GM23338 (cell line): ENCODE measurements around the gene PELI3.

ENCODE experiments used
- CTCF ChIP-seq, 2 experiments: fragments of 200-600 bp in 1 of 2; sonication (generic) in 1 of 2; conservative IDR thresholded peaks; 2 replicates each; pipeline versions ENCODE4 v1.5.1 to v1.6.1; 2016 to 2017; ENCODE audit warnings: antibody characterized with exemption in 2 of 2, low read depth in 2 of 2, mild to moderate bottlenecking in 2 of 2, moderate library complexity in 1 of 2
- EZH2 ChIP-seq: fragments of 200-600 bp; sonication (generic); IDR thresholded peaks from one replicate; pipeline ENCODE4 v1.8.0; 2017; ENCODE audit warnings: antibody characterized with exemption, mild to moderate bottlenecking, low read depth; ENCODE audit not compliant: unreplicated experiment
- EZH2phosphoT487 ChIP-seq: fragments of 200-600 bp; sonication (generic); IDR thresholded peaks from one replicate; pipeline ENCODE4 v1.8.1; 2018; ENCODE audit warnings: antibody characterized with exemption; ENCODE audit not compliant: unreplicated experiment
- REST ChIP-seq: IDR thresholded peaks from one replicate; pipeline ENCODE4 v1.6.1; 2018; ENCODE audit warnings: antibody characterized with exemption; ENCODE audit not compliant: unreplicated experiment

GRCh38 chr11:66418986-66419308 is 47.8 kb upstream of the PELI3 start:
- no peak for TF ChIP-seq CTCF (conservative IDR thresholded peaks at IDR 0.05; ENCODE audit: low read depth in 2 of 2)
- no peak for TF ChIP-seq EZH2
- TF ChIP-seq REST, result no peak
- TF ChIP-seq EZH2phosphoT487, result no peak
